Measurements from ENCODE around the gene PIGM.

The PIGM gene

GRCh38 chr1:160068225-160068624 lies 36.4 kb upstream of the PIGM start:
- H3K4me3 ChIP-seq (ENCODE audit: low read depth, low read length), result no peak overlapping the region
- no peak for TF ChIP-seq CTCF (IDR thresholded peaks at IDR 0.05; ENCODE audit: low read depth, low read length, missing control alignments)
- DNase-seq (ENCODE audit: low read depth), result no peak
- in situ Hi-C loops (cut with HindIII; ENCODE audit: low sequenced_read_pairs), result no loop called here

- TF ChIP-seq CTCF (IDR thresholded peaks at IDR 0.05; ENCODE audit: low read depth, low read length, missing control alignments), result no peak
- no peak for DNase-seq (ENCODE audit: low read depth)
- H3K4me3 ChIP-seq (ENCODE audit: low read depth, low read length), result no peak overlapping the region
- in situ Hi-C loops (cut with HindIII; ENCODE audit: low sequenced_read_pairs), result no loop called here
These were observed 35.3 kb upstream of the PIGM start for GRCh38 chr1:160066829-160067745.

- no peak for DNase-seq (ENCODE audit: low read depth)
- no peak overlapping the region for H3K4me3 ChIP-seq (ENCODE audit: low read depth, low read length)
- TF ChIP-seq CTCF (IDR thresholded peaks at IDR 0.05; ENCODE audit: low read depth, low read length, missing control alignments), result no peak
- in situ Hi-C loops (cut with HindIII; ENCODE audit: low sequenced_read_pairs), result no loop called here
These were observed 33.0 kb upstream of the PIGM start for GRCh38 chr1:160064746-160065145.

- no peak for TF ChIP-seq CTCF (IDR thresholded peaks at IDR 0.05; ENCODE audit: low read depth, low read length, missing control alignments)
- no peak for DNase-seq (ENCODE audit: low read depth)
- in situ Hi-C loops (cut with HindIII; ENCODE audit: low sequenced_read_pairs), result no loop called here
- no peak overlapping the region for H3K4me3 ChIP-seq (ENCODE audit: low read depth, low read length)
These were observed 32.4 kb upstream of the PIGM start for GRCh38 chr1:160064164-160064563.

GRCh38 chr1:160063176-160063575 lies 31.4 kb upstream of the PIGM start:
- in situ Hi-C loops (cut with HindIII; ENCODE audit: low sequenced_read_pairs), result no loop called here
- no peak for TF ChIP-seq CTCF (IDR thresholded peaks at IDR 0.05; ENCODE audit: low read depth, low read length, missing control alignments)
- no peak for DNase-seq (ENCODE audit: low read depth)

GRCh38 chr1:160062230-160062532 lies 30.4 kb upstream of the PIGM start:
- DNase-seq (ENCODE audit: low read depth), result no peak
- TF ChIP-seq CTCF (IDR thresholded peaks at IDR 0.05; ENCODE audit: low read depth, low read length, missing control alignments), result no peak
- H3K4me3 ChIP-seq (ENCODE audit: low read depth, low read length), result no peak overlapping the region
- in situ Hi-C loops (cut with HindIII; ENCODE audit: low sequenced_read_pairs), result no loop called here

More at GRCh38 chr1:160063176-160063575, 31.4 kb upstream of the PIGM start:
- no peak overlapping the region for H3K4me3 ChIP-seq (ENCODE audit: low read depth, low read length)
